HCT116 (cell line): Measurements from ENCODE around the gene PLA2G2D. TPM values are rescaled to one million over a fixed set of nuclear protein-coding genes. Genes with fewer than 3 reads are reported as not detected.

Experiments
- ATAC-seq: fragments of 200-7000 bp; cut with Tn5 transposase; 2 replicates; pipeline ENCODE4 v1.9.1; 2020; ENCODE audit warnings: mild to moderate bottlenecking, moderate library complexity
- BruUV-seq: library from RNA; stranded (reverse); fragments of 400-500 nt; replicated peaks from 2 replicates; lab custom pipeline; 2021; lab: Mats Ljungman, UMichigan
- CTCF ChIA-PET: fragments of 300-600 bp; sonication (Branson Sonifier 250); formaldehyde crosslinking; loops from one replicate; lab custom pipeline; 2021; ENCODE audit warnings: antibody characterized with exemption; lab: Charles Lee
- POLR2A ChIA-PET: fragments of 300-600, 350-600 bp; sonication (Branson Sonifier 250); formaldehyde crosslinking; loops from one replicate; lab custom pipeline; 2021; ENCODE audit warnings: antibody characterized with exemption; lab: Charles Lee
- RAD21 ChIA-PET, 2 experiments: fragments of 300-600 bp; sonication (Branson Sonifier 250); formaldehyde crosslinking; loops; one replicate each; lab custom pipeline; 2023; ENCODE audit warnings: low total read pairs in 2 of 2; ENCODE audit not compliant: uncharacterized antibody in 2 of 2, unreplicated experiment in 2 of 2, low non-redundant PET in 1 of 2; lab: Charles Lee
- DNase-seq: peaks from one replicate; pipeline ENCODE4 v3.0.0-alpha.2; 2010; ENCODE audit warnings: low read depth, low spot score
- H2AFZ ChIP-seq: fragments of 200-600 bp; shearing (Covaris generic), sonication (generic); 2 replicates; pipeline ENCODE4 v1.6.1; 2017; ENCODE audit warnings: low read depth, mixed run types, mixed read lengths, antibody characterized with exemption, low read length; ENCODE audit not compliant: poor library complexity, severe bottlenecking
- H3K27ac ChIP-seq: 2 replicates; pipeline ENCODE4 v1.5.1; 2012; ENCODE audit warnings: low read depth, low read length
- H3K27me3 ChIP-seq: fragments of 200-600 bp; sonication (generic); 2 replicates; pipeline ENCODE4 v1.6.1; 2016; ENCODE audit warnings: mixed run types, low read length, mixed read lengths; ENCODE audit not compliant: insufficient read depth
- H3K36me3 ChIP-seq, 2 experiments: fragments of 200-500 bp in 1 of 2; fragments of 200-600 bp in 1 of 2; sonication (Bioruptor generic) in 1 of 2; sonication (generic) in 1 of 2; 2 replicates each; pipeline versions ENCODE4 v1.5.1 to v1.6.1; 2014 to 2016; ENCODE audit warnings: low read length in 2 of 2, inconsistent platforms in 1 of 2, mixed read lengths in 1 of 2, mixed run types in 1 of 2; ENCODE audit not compliant: insufficient read depth in 2 of 2, control insufficient read depth in 1 of 2
- H3K4me1 ChIP-seq, 2 experiments: fragments of 200-600 bp in 1 of 2; sonication (generic) in 1 of 2; 2 replicates each; pipeline versions ENCODE4 v1.5.1 to v1.6.1; 2012 to 2017; ENCODE audit warnings: low read length in 2 of 2, inconsistent platforms in 1 of 2, mild to moderate bottlenecking in 1 of 2, mixed read lengths in 1 of 2, mixed run types in 1 of 2, moderate library complexity in 1 of 2; ENCODE audit not compliant: insufficient read depth in 2 of 2, control insufficient read depth in 1 of 2
- H3K4me2 ChIP-seq: fragments of 200-600 bp; sonication (generic); 2 replicates; pipeline ENCODE4 v1.6.1; 2017; ENCODE audit warnings: mixed run types, low read length, mixed read lengths
- H3K4me3 ChIP-seq, 2 experiments: fragments of 200-600 bp in 1 of 2; sonication (generic) in 1 of 2; replicated peaks in 1 of 2; 2 replicates each; pipeline ENCODE4 v1.5.1; 2011 to 2016; ENCODE audit warnings: low read length in 2 of 2, control low read depth in 1 of 2, low read depth in 1 of 2, mild to moderate bottlenecking in 1 of 2, mixed read lengths in 1 of 2, mixed run types in 1 of 2
- H3K79me2 ChIP-seq: fragments of 200-600 bp; sonication (generic); 2 replicates; pipeline ENCODE4 v1.6.1; 2017; ENCODE audit warnings: mild to moderate bottlenecking, mixed run types, low read length, moderate library complexity, mixed read lengths; ENCODE audit not compliant: insufficient read depth
- H3K9ac ChIP-seq: fragments of 200-600 bp; sonication (generic); 2 replicates; pipeline ENCODE4 v1.6.1; 2016; ENCODE audit warnings: low read length, mixed read lengths
- H3K9me2 ChIP-seq: fragments of 200-600 bp; sonication (generic), shearing (Covaris generic); 2 replicates; pipeline ENCODE4 v1.6.1; 2017; ENCODE audit warnings: mixed run types, mild to moderate bottlenecking, moderate library complexity; ENCODE audit not compliant: insufficient read depth
- H3K9me3 ChIP-seq, 2 experiments: fragments of 200-500 bp in 1 of 2; fragments of 200-600 bp in 1 of 2; sonication (Bioruptor generic) in 1 of 2; sonication (generic) in 1 of 2; 2 replicates each; pipeline ENCODE4 v1.6.1; 2014 to 2017; ENCODE audit warnings: low read length in 2 of 2, mixed read lengths in 2 of 2, inconsistent platforms in 1 of 2, low read depth in 1 of 2, mild to moderate bottlenecking in 1 of 2, mixed run types in 1 of 2, moderate library complexity in 1 of 2; ENCODE audit not compliant: control insufficient read depth in 1 of 2, insufficient read depth in 1 of 2
- H4K20me1 ChIP-seq: fragments of 200-600 bp; sonication (generic), shearing (Covaris generic); 2 replicates; pipeline ENCODE4 v1.6.1; 2017; ENCODE audit warnings: mixed run types, mild to moderate bottlenecking, moderate library complexity; ENCODE audit not compliant: insufficient read depth
- EGR1 ChIP-seq: IDR thresholded peaks from 2 replicates; pipeline ENCODE4 v1.6.1; 2012; ENCODE audit warnings: low read depth
- EZH2 ChIP-seq: fragments of 200-600 bp; sonication (generic); IDR thresholded peaks from 2 replicates; pipeline ENCODE4 v1.6.1; 2017; ENCODE audit warnings: antibody characterized with exemption, mixed run types
- EZH2phosphoT487 ChIP-seq: fragments of 200-600 bp; IDR thresholded peaks from 2 replicates; pipeline ENCODE4 v1.6.1; 2018; ENCODE audit warnings: antibody characterized with exemption, borderline replicate concordance
- POLR2AphosphoS5 ChIP-seq: IDR thresholded peaks from 2 replicates; pipeline ENCODE4 v1.6.1; 2011; ENCODE audit warnings: mild to moderate bottlenecking, low read depth, low read length, moderate library complexity
- SRF ChIP-seq: IDR thresholded peaks from 2 replicates; pipeline ENCODE4 v1.6.1; 2012; ENCODE audit warnings: low read depth
- ZNF274 ChIP-seq: fragments of 200-500 bp; sonication (Bioruptor generic); IDR thresholded peaks from 2 replicates; pipeline ENCODE4 v1.6.1; 2014; ENCODE audit warnings: mild to moderate bottlenecking, low read depth, low read length, inconsistent platforms
- intact Hi-C: fragments of 100-400 bp; cut with micrococcal nuclease; formaldehyde crosslinking; loops from 2 replicates; pipeline ENCODE4 v1.10.0; 2022
- total RNA-seq: library from RNA; stranded (reverse); gene quantifications from one replicate; pipeline ENCODE4 v1.2.1, GENCODE V29; 2021; ENCODE audit not compliant: unreplicated experiment

PLA2G2D gene
- total RNA-seq, 1 experiment from 2014 or later: not detected

- Histone ChIP-seq H2AFZ (no peak overlapping the region), H4K20me1 (no peaks in the 10 kb centered on the region), H3K36me3 (no peaks in the 10 kb centered on the region), H3K9me2 (no peaks in the 10 kb centered on the region), H3K27me3 (no peaks in the 10 kb centered on the region), H3K9ac (no peak overlapping the region), H3K4me1 (peaks cover 0 to 5% of the 10 kb centered on the region in 2 experiments; a peak in 2 of 4 replicates), H3K79me2 (no peaks in the 10 kb centered on the region), H3K4me3 (no peak overlapping the region), H3K4me2 (no peak overlapping the region), H3K27ac (no peak overlapping the region), H3K9me3 (no peaks in the 10 kb centered on the region)
- ChIA-PET POLR2A (no interaction called here), CTCF (interaction anchor here (0.7 to 3.5 kb wide), 6 partner anchors 13 to 485 kb away, joined by 3 to 20 read pairs (median 4); partner anchors contain the start of gene OTUD3), RAD21 (no interaction called here)
- ATAC-seq (no peak), DNase-seq (no peak)
- intact Hi-C loops: loop anchor here (1.0 to 5.0 kb wide), 4 partner anchors 52 to 491 kb away; partner anchors contain the start of gene HTR6
- BruUV-seq: no TSS peak
- TF ChIP-seq EZH2phosphoT487: no peak
- TF ChIP-seq EGR1: no peak
- TF ChIP-seq SRF: no peak
- TF ChIP-seq EZH2: no peak
Observed at GRCh38 chr1:20153000-20153418, 33.7 kb upstream of the PLA2G2D start.

GRCh38 chr1:20152599-20152930 is 33.2 kb upstream of the PLA2G2D start:
- H3K4me2 ChIP-seq: peak overlapping the region; percentile 52; the same call in 1 of the 2 replicates
- no peaks in the 10 kb centered on the region for H3K27me3 ChIP-seq
- TF ChIP-seq POLR2AphosphoS5 (no peak), ZNF274 (no peak)
- H3K4me1 ChIP-seq: peaks cover 0 to 5% of the 10 kb centered on the region in 2 experiments; a peak in 2 of 4 replicates
- H3K9me3 ChIP-seq: no peaks in the 10 kb centered on the region
- no peak overlapping the region for H3K4me3 ChIP-seq
- H3K9ac ChIP-seq: no peak overlapping the region
- DNase-seq: no peak
- H4K20me1 ChIP-seq: no peaks in the 10 kb centered on the region
- no TSS peak for BruUV-seq
- ATAC-seq: no peak
- ChIA-PET RAD21 (no interaction called here), CTCF (interaction anchor here (1.2 to 3.5 kb wide), 6 partner anchors 13 to 341 kb away, joined by 3 to 20 read pairs (median 10); partner anchors contain the start of gene OTUD3), POLR2A (no interaction called here)
- intact Hi-C loops: loop anchor here (1.0 to 5.0 kb wide), 4 partner anchors 51 to 490 kb away; partner anchors contain the start of gene HTR6
- no peak overlapping the region for H3K27ac ChIP-seq
- H3K9me2 ChIP-seq: no peaks in the 10 kb centered on the region
- peak overlapping the region; percentile 82 for H2AFZ ChIP-seq
- H3K79me2 ChIP-seq: no peaks in the 10 kb centered on the region
- no peaks in the 10 kb centered on the region for H3K36me3 ChIP-seq
